ENCODE measurements around the gene NR3C1. TPM values are rescaled to one million over a fixed set of nuclear protein-coding genes. Genes with fewer than 3 reads are reported as not detected.

NR3C1 gene
- polyA plus RNA-seq, 1 donor (not counting 4 experiments of a cell fraction or from before 2014, with no cell fraction given): 30.7 TPM

- Histone ChIP-seq H3K4me1 (ENCODE audit: control insufficient read depth, extremely low read depth, insufficient read depth, low read length) (no peaks in the 10 kb centered on the region), H2AFZ (ENCODE audit: control insufficient read depth, low read length) (no peak overlapping the region), H3K9ac (ENCODE audit: control insufficient read depth, extremely low read depth, insufficient read depth, low read length) (no peak overlapping the region), H3K4me3 (ENCODE audit: control insufficient read depth in 2 of 3, extremely low read depth in 1 of 3, insufficient read depth in 2 of 3, low read depth in 1 of 3, low read length in 3 of 3) (no peak overlapping the region), H4K20me1 (ENCODE audit: control insufficient read depth, extremely low read depth, insufficient read depth, low read length) (no peaks in the 10 kb centered on the region), H3K36me3 (ENCODE audit: control insufficient read depth in 2 of 2, extremely low read depth in 1 of 2, insufficient read depth in 2 of 2, low read length in 2 of 2) (peaks cover 0 to 1% of the 10 kb centered on the region in 2 experiments), H3K4me2 (ENCODE audit: control insufficient read depth, extremely low read depth, insufficient read depth, low read depth, low read length) (no peak overlapping the region), H3K9me1 (ENCODE audit: control insufficient read depth, extremely low read depth, insufficient read depth, low read length) (no peaks in the 10 kb centered on the region), H3K27ac (ENCODE audit: control insufficient read depth, insufficient read depth, low read length) (no peak overlapping the region), H3K9me3 (ENCODE audit: control insufficient read depth, low read depth, low read length) (no peaks in the 10 kb centered on the region), H3K79me2 (ENCODE audit: control insufficient read depth, insufficient read depth, low read length) (peaks cover 96% of the 10 kb centered on the region), H3K27me3 (ENCODE audit: control insufficient read depth, extremely low read depth, insufficient read depth, low read length) (no peaks in the 10 kb centered on the region)
- FAIRE-seq (no peak), DNase-seq (ENCODE audit: low read depth, low spot score) (no peak)
- dilution Hi-C loops (cut with MboI; ENCODE audit: extremely low pct_ligation_motif_present, low sequenced_read_pairs): no loop called here
- TF ChIP-seq, protein P1, sequence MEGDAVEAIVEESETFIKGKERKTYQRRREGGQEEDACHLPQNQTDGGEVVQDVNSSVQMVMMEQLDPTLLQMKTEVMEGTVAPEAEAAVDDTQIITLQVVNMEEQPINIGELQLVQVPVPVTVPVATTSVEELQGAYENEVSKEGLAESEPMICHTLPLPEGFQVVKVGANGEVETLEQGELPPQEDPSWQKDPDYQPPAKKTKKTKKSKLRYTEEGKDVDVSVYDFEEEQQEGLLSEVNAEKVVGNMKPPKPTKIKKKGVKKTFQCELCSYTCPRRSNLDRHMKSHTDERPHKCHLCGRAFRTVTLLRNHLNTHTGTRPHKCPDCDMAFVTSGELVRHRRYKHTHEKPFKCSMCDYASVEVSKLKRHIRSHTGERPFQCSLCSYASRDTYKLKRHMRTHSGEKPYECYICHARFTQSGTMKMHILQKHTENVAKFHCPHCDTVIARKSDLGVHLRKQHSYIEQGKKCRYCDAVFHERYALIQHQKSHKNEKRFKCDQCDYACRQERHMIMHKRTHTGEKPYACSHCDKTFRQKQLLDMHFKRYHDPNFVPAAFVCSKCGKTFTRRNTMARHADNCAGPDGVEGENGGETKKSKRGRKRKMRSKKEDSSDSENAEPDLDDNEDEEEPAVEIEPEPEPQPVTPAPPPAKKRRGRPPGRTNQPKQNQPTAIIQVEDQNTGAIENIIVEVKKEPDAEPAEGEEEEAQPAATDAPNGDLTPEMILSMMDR (optimal IDR thresholded peaks at IDR 0.05 in 1 of 3, IDR thresholded peaks at IDR 0.05 in 1 of 3, conservative IDR thresholded peaks at IDR 0.05 in 1 of 3; ENCODE audit: extremely low read depth in 1 of 3, insufficient read depth in 2 of 3, low read length in 3 of 3): no peak
- TF ChIP-seq EZH2 (IDR thresholded peaks at IDR 0.05; ENCODE audit: low read length): no peak
Measured at GRCh38 chr5:143364061-143364460, 39.4 kb downstream of the NR3C1 start.

DNA sequence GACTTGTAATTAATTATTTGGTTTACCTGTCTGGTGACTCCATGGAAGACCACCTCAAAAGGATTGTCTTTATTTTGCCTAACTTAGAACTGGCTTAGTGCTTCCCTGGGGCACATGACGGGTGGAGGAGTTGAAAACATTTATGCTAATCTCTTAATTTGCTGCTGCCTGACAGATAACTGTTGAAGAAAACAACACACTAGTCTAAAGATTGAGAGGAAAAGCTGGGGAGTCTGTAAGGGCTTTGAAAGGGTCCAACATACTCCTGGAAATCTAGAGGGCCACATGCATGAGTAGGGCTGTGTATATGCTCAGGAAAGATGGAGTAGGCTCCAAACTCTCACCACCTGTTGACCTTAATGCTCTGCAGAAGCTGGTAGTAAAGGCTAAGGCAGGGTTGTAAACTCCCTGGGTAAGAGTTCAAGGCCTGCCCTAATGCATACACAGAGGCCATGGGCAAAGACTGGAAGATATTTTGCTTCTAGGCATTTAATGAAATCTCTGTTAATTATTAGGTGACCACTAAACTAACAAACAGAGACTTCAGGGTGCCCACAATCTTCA, 40.7 kb downstream of the NR3C1 start:
- H3K27ac ChIP-seq (ENCODE audit: control insufficient read depth, insufficient read depth, low read length): no peak overlapping the region
- H3K9ac ChIP-seq (ENCODE audit: control insufficient read depth, extremely low read depth, insufficient read depth, low read length): no peak overlapping the region
- dilution Hi-C loops (cut with MboI; ENCODE audit: extremely low pct_ligation_motif_present, low sequenced_read_pairs): no loop called here
- no peaks in the 10 kb centered on the region for H3K9me1 ChIP-seq (ENCODE audit: control insufficient read depth, extremely low read depth, insufficient read depth, low read length)
- no peaks in the 10 kb centered on the region for H3K27me3 ChIP-seq (ENCODE audit: control insufficient read depth, extremely low read depth, insufficient read depth, low read length)
- DNase-seq (ENCODE audit: low read depth, low spot score) (no peak), FAIRE-seq (no peak)
- no peaks in the 10 kb centered on the region for H3K4me1 ChIP-seq (ENCODE audit: control insufficient read depth, extremely low read depth, insufficient read depth, low read length)
- no peak overlapping the region for H3K4me3 ChIP-seq (ENCODE audit: control insufficient read depth in 2 of 3, extremely low read depth in 1 of 3, insufficient read depth in 2 of 3, low read depth in 1 of 3, low read length in 3 of 3)
- peaks cover 0 to 1% of the 10 kb centered on the region in 2 experiments for H3K36me3 ChIP-seq (ENCODE audit: control insufficient read depth in 2 of 2, extremely low read depth in 1 of 2, insufficient read depth in 2 of 2, low read length in 2 of 2)
- TF ChIP-seq EZH2 (IDR thresholded peaks at IDR 0.05; ENCODE audit: low read length): no peak
- TF ChIP-seq, protein P1 (optimal IDR thresholded peaks at IDR 0.05 in 1 of 3, IDR thresholded peaks at IDR 0.05 in 1 of 3, conservative IDR thresholded peaks at IDR 0.05 in 1 of 3; ENCODE audit: extremely low read depth in 1 of 3, insufficient read depth in 2 of 3, low read length in 3 of 3): no peak
- no peak overlapping the region for H2AFZ ChIP-seq (ENCODE audit: control insufficient read depth, low read length)
- no peak overlapping the region for H3K4me2 ChIP-seq (ENCODE audit: control insufficient read depth, extremely low read depth, insufficient read depth, low read depth, low read length)
- no peaks in the 10 kb centered on the region for H4K20me1 ChIP-seq (ENCODE audit: control insufficient read depth, extremely low read depth, insufficient read depth, low read length)
- H3K79me2 ChIP-seq (ENCODE audit: control insufficient read depth, insufficient read depth, low read length): peaks cover 93% of the 10 kb centered on the region
- no peaks in the 10 kb centered on the region for H3K9me3 ChIP-seq (ENCODE audit: control insufficient read depth, low read depth, low read length)

Measured in keratinocyte (primary cell).